ENCODE results near the gene SHROOM3.

DNA sequence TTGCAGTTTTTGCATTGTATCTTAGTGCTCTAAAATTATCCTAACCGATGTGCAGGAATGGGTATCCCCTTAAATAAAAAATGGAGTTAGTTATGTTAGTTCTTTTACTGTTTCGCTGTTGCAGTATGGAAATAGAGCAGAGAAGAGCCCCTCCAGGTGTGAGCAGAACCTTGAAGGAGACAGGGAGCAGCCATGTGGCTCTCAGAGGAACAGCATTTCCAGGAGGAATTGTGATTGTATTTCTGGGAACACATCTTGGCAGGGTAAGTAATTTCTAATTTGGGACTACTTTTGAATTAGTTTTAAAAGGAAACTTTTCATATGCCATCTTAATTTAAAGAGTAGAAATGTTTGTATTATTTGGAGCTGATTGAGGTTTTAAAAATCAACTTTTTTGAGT is 8.8 kb upstream of the SHROOM3 start:
- TF ChIP-seq POLR2AphosphoS5 (IDR thresholded peaks at IDR 0.05; ENCODE audit: low read depth, low read length) (no peak), TAF1 (IDR thresholded peaks at IDR 0.05; ENCODE audit: borderline replicate concordance, insufficient read depth, low read length) (no peak)
- TF ChIP-seq, protein P1, sequence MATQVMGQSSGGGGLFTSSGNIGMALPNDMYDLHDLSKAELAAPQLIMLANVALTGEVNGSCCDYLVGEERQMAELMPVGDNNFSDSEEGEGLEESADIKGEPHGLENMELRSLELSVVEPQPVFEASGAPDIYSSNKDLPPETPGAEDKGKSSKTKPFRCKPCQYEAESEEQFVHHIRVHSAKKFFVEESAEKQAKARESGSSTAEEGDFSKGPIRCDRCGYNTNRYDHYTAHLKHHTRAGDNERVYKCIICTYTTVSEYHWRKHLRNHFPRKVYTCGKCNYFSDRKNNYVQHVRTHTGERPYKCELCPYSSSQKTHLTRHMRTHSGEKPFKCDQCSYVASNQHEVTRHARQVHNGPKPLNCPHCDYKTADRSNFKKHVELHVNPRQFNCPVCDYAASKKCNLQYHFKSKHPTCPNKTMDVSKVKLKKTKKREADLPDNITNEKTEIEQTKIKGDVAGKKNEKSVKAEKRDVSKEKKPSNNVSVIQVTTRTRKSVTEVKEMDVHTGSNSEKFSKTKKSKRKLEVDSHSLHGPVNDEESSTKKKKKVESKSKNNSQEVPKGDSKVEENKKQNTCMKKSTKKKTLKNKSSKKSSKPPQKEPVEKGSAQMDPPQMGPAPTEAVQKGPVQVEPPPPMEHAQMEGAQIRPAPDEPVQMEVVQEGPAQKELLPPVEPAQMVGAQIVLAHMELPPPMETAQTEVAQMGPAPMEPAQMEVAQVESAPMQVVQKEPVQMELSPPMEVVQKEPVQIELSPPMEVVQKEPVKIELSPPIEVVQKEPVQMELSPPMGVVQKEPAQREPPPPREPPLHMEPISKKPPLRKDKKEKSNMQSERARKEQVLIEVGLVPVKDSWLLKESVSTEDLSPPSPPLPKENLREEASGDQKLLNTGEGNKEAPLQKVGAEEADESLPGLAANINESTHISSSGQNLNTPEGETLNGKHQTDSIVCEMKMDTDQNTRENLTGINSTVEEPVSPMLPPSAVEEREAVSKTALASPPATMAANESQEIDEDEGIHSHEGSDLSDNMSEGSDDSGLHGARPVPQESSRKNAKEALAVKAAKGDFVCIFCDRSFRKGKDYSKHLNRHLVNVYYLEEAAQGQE (IDR thresholded peaks at IDR 0.05; ENCODE audit: insufficient read depth in 1 of 2, low read depth in 2 of 2, low read length in 2 of 2): no peak

Measured in PFSK-1 (cell line).